Stimulated activated CD4-positive, alpha-beta T cell treated with anti-CD3 and anti-CD28 coated beads, Interleukin-1b, Interleukin-23, amount 100 ng/mL, for 4 hours (primary cell): Measurements from ENCODE around the gene HNRNPLL.

ENCODE experiments used
- DNase-seq, 2 donors: peaks; one replicate each; pipeline ENCODE4 v3.0.0-alpha.2; 2020; ENCODE audit warnings: low read depth in 2 of 2

The HNRNPLL gene

GRCh38 chr2:38528008-38528442 is 74.7 kb downstream of the HNRNPLL start:
- DNase-seq = peak; percentile 23 to 36

GRCh38 chr2:38527338-38528007 is 75.3 kb downstream of the HNRNPLL start:
- DNase-seq = no peak

GRCh38 chr2:38526195-38526594 is 76.5 kb downstream of the HNRNPLL start:
- no peak for DNase-seq

GRCh38 chr2:38524580-38524979 is 78.1 kb downstream of the HNRNPLL start:
- no peak for DNase-seq

- DNase-seq = no peak
These were observed 78.8 kb downstream of the HNRNPLL start for GRCh38 chr2:38523728-38524437.

GRCh38 chr2:38522754-38523349 is 79.9 kb downstream of the HNRNPLL start:
- no peak for DNase-seq

GRCh38 chr2:38521835-38522234 is 80.9 kb downstream of the HNRNPLL start:
- no peak for DNase-seq

- DNase-seq = no peak
These were observed 85.4 kb downstream of the HNRNPLL start for GRCh38 chr2:38517284-38517683.

- no peak for DNase-seq
These were observed 86.2 kb downstream of the HNRNPLL start for GRCh38 chr2:38516526-38516925.

GRCh38 chr2:38516122-38516521 is 86.6 kb downstream of the HNRNPLL start:
- DNase-seq = no peak

- DNase-seq = no peak
These were observed 87.3 kb downstream of the HNRNPLL start for GRCh38 chr2:38515155-38516074.

GRCh38 chr2:38514603-38515154 is 88.0 kb downstream of the HNRNPLL start:
- DNase-seq = no peak

GRCh38 chr2:38512211-38512610 is 90.5 kb downstream of the HNRNPLL start:
- no peak for DNase-seq
